GM12875 (cell line): ENCODE measurements around the gene POU6F2.

Source experiments
- H3K4me3 ChIP-seq: one replicate; pipeline ENCODE4 v1.5.1; 2011; ENCODE audit warnings: low read depth, low read length, control low read depth
- CTCF ChIP-seq: IDR thresholded peaks from 2 replicates; pipeline ENCODE4 v1.5.1; 2011; ENCODE audit warnings: low read depth, mild to moderate bottlenecking, control low read depth, inconsistent platforms, low read length, moderate library complexity, borderline replicate concordance; ENCODE audit not compliant: insufficient read depth

The POU6F2 gene

GRCh38 chr7:39056153-39056552 is 78.4 kb downstream of the POU6F2 start:
- no peak for TF ChIP-seq CTCF

GRCh38 chr7:39062811-39063210 is 85.1 kb downstream of the POU6F2 start:
- TF ChIP-seq CTCF, result no peak
- no peak overlapping the region for H3K4me3 ChIP-seq

More at GRCh38 chr7:39056153-39056552, 78.4 kb downstream of the POU6F2 start:
- H3K4me3 ChIP-seq, result no peak overlapping the region

GRCh38 chr7:39069031-39069430 is 91.3 kb downstream of the POU6F2 start:
- TF ChIP-seq CTCF, result no peak
- no peak overlapping the region for H3K4me3 ChIP-seq

GRCh38 chr7:39069896-39070881 is 92.5 kb downstream of the POU6F2 start:
- TF ChIP-seq CTCF, result no peak
- no peak overlapping the region for H3K4me3 ChIP-seq

GRCh38 chr7:39071116-39071515 is 93.4 kb downstream of the POU6F2 start:
- no peak overlapping the region for H3K4me3 ChIP-seq
- TF ChIP-seq CTCF, result no peak

GRCh38 chr7:39073432-39073831 is 95.7 kb downstream of the POU6F2 start:
- no peak for TF ChIP-seq CTCF
- no peak overlapping the region for H3K4me3 ChIP-seq

- H3K4me3 ChIP-seq, result no peak overlapping the region
- no peak for TF ChIP-seq CTCF
Measured at GRCh38 chr7:39075210-39075609, 97.5 kb downstream of the POU6F2 start.
